Activated CD8-positive, alpha-beta T cell treated with anti-CD3 and anti-CD28 coated beads for 36 hours (primary cell): ENCODE results near the gene HSPA1L. TPM values are rescaled to one million over a fixed set of nuclear protein-coding genes. Genes with fewer than 3 reads are reported as not detected.
A peak's percentile ranks its signal among the peaks of the same experiment; 100 is the strongest.

Source experiments
- ATAC-seq: fragments of 200-7000 bp; cut with Tn5 transposase; one replicate; pipeline ENCODE4 v1.10.0; 2021; ENCODE audit warnings: mild to moderate bottlenecking, moderate library complexity
- CTCF ChIA-PET: fragments of 350-600 bp; sonication (Branson Sonifier 250); formaldehyde crosslinking; loops from one replicate; lab custom pipeline; 2021; ENCODE audit warnings: antibody characterized with exemption; lab: Charles Lee
- POLR2A ChIA-PET: fragments of 350-600 bp; sonication (Branson Sonifier 250); formaldehyde crosslinking; loops from one replicate; lab custom pipeline; 2021; ENCODE audit warnings: antibody characterized with exemption; lab: Charles Lee
- DNase-seq: peaks from one replicate; pipeline ENCODE4 v3.0.0-alpha.2; 2020
- H3K27ac Mint-ChIP-seq: one replicate; pipeline ENCODE4 v1.8.0; 2021; ENCODE audit warnings: mild to moderate bottlenecking, mixed read lengths
- H3K27me3 Mint-ChIP-seq: one replicate; pipeline ENCODE4 v1.8.0; 2021; ENCODE audit warnings: mixed read lengths
- H3K36me3 Mint-ChIP-seq: one replicate; pipeline ENCODE4 v1.8.0; 2021; ENCODE audit warnings: low read depth, mixed read lengths
- H3K4me1 Mint-ChIP-seq: one replicate; pipeline ENCODE4 v1.8.0; 2021; ENCODE audit warnings: low read depth, mixed read lengths
- H3K4me3 Mint-ChIP-seq: one replicate; pipeline ENCODE4 v1.8.0; 2021; ENCODE audit warnings: mild to moderate bottlenecking, moderate library complexity, mixed read lengths
- H3K9me3 Mint-ChIP-seq: one replicate; pipeline ENCODE4 v1.8.0; 2021; ENCODE audit warnings: mixed read lengths
- intact Hi-C: fragments of 100-400 bp; cut with micrococcal nuclease; formaldehyde crosslinking; loops from one replicate; pipeline ENCODE4 v1.10.0; 2022
- total RNA-seq, 2 experiments: library from RNA; stranded (reverse); gene quantifications; one replicate each; pipeline ENCODE4 v1.2.3, GENCODE V29; 2021
- TF ChIP-seq, protein P1 (sequence below): fragments of 200-600 bp; IDR thresholded peaks from one replicate; pipeline ENCODE4 v1.8.0; 2022; ENCODE audit warnings: antibody characterized with exemption, mild to moderate bottlenecking

Gene HSPA1L
- total RNA-seq, 2 experiments from 2014 or later: 1.7 to 2.0 TPM

DNA sequence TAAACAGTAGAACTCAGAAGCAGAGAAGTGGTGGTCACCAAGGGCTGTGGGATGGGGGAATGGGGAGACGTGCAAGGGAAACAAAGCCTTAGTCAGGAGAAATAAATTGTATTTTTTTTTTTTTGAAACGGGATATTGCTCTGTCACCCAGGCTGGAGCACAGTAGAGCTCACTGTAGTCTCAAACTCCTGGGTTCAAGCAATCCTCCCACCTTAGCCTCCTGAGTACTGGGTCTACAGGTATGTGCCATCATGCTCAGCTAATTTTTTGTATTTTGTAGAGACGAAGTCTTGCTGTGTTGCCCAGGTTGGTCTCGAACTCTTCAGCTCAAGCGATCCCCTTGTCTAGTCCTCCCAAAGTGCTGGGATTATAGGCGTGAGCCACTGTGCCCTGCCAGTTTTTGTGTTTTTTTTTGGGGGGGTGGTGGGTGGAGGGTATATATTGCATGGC is 15.8 kb upstream of the HSPA1L start:
- Mint-ChIP-seq H3K36me3 (peaks cover 21% of the 10 kb centered on the region), H3K4me1 (peaks cover 24% of the 10 kb centered on the region), H3K27me3 (no peaks in the 10 kb centered on the region), H3K4me3 (peak overlapping the region; percentile 84), H3K9me3 (no peaks in the 10 kb centered on the region), H3K27ac (peak overlapping the region; percentile 81)
- intact Hi-C loops: loop anchor here (5.0 to 10.0 kb wide), 2 partner anchors 94 to 166 kb away; partner anchors contain the start of genes C6orf47, CLIC1, CSNK2B and GPANK1
- DNase-seq: no peak
- CTCF ChIA-PET: interaction anchor here (0.8 to 2.0 kb wide), 15 partner anchors 9 to 250 kb away, joined by 3 to 14 read pairs (median 4); partner anchors contain the start of genes CLIC1, LSM2, LY6G5C and VARS1
- TF ChIP-seq, protein P1, sequence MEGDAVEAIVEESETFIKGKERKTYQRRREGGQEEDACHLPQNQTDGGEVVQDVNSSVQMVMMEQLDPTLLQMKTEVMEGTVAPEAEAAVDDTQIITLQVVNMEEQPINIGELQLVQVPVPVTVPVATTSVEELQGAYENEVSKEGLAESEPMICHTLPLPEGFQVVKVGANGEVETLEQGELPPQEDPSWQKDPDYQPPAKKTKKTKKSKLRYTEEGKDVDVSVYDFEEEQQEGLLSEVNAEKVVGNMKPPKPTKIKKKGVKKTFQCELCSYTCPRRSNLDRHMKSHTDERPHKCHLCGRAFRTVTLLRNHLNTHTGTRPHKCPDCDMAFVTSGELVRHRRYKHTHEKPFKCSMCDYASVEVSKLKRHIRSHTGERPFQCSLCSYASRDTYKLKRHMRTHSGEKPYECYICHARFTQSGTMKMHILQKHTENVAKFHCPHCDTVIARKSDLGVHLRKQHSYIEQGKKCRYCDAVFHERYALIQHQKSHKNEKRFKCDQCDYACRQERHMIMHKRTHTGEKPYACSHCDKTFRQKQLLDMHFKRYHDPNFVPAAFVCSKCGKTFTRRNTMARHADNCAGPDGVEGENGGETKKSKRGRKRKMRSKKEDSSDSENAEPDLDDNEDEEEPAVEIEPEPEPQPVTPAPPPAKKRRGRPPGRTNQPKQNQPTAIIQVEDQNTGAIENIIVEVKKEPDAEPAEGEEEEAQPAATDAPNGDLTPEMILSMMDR: no peak
- no peak for ATAC-seq
- POLR2A ChIA-PET: interaction anchor here (0.5 to 2.5 kb wide), 11 partner anchors 9 to 288 kb away, joined by 3 to 8 read pairs (median 4); partner anchors contain the start of genes CLIC1, CSNK2B, GPANK1 and HSPA1A

DNA sequence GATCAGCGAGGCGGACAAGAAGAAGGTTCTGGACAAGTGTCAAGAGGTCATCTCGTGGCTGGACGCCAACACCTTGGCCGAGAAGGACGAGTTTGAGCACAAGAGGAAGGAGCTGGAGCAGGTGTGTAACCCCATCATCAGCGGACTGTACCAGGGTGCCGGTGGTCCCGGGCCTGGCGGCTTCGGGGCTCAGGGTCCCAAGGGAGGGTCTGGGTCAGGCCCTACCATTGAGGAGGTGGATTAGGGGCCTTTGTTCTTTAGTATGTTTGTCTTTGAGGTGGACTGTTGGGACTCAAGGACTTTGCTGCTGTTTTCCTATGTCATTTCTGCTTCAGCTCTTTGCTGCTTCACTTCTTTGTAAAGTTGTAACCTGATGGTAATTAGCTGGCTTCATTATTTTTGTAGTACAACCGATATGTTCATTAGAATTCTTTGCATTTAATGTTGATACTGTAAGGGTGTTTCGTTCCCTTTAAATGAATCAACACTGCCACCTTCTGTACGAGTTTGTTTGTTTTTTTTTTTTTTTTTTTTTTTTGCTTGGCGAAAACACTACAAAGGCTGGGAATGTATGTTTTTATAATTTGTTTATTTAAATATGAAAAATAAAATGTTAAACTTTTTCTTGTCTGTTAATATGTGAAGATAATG is 14.7 kb upstream of the HSPA1L start:
- TF ChIP-seq, protein P1: peak; percentile 64
- ATAC-seq: no peak
- peak overlapping the region; percentile 81 for H3K27ac Mint-ChIP-seq
- CTCF ChIA-PET: interaction anchor here (0.6 to 2.0 kb wide), 25 partner anchors 8 to 278 kb away, joined by 3 to 14 read pairs (median 4); partner anchors contain the start of genes ABHD16A, C6orf47, CLIC1 and DDAH2
- POLR2A ChIA-PET: interaction anchor here (1.0 to 2.3 kb wide), 6 partner anchors 10 to 177 kb away, joined by 3 to 7 read pairs (median 4); partner anchors contain the start of genes BAG6, CLIC1, DDAH2 and MSH5
- no peaks in the 10 kb centered on the region for H3K9me3 Mint-ChIP-seq
- H3K4me3 Mint-ChIP-seq: peak overlapping the region; percentile 84
- H3K27me3 Mint-ChIP-seq: no peaks in the 10 kb centered on the region
- H3K4me1 Mint-ChIP-seq: peaks cover 33% of the 10 kb centered on the region
- H3K36me3 Mint-ChIP-seq: peaks cover 12% of the 10 kb centered on the region
- no peak for DNase-seq
- intact Hi-C loops: loop anchor here (5.0 to 10.0 kb wide), 3 partner anchors 92 to 265 kb away; partner anchors contain the start of genes C6orf47, CLIC1, CSNK2B and GPANK1

DNA sequence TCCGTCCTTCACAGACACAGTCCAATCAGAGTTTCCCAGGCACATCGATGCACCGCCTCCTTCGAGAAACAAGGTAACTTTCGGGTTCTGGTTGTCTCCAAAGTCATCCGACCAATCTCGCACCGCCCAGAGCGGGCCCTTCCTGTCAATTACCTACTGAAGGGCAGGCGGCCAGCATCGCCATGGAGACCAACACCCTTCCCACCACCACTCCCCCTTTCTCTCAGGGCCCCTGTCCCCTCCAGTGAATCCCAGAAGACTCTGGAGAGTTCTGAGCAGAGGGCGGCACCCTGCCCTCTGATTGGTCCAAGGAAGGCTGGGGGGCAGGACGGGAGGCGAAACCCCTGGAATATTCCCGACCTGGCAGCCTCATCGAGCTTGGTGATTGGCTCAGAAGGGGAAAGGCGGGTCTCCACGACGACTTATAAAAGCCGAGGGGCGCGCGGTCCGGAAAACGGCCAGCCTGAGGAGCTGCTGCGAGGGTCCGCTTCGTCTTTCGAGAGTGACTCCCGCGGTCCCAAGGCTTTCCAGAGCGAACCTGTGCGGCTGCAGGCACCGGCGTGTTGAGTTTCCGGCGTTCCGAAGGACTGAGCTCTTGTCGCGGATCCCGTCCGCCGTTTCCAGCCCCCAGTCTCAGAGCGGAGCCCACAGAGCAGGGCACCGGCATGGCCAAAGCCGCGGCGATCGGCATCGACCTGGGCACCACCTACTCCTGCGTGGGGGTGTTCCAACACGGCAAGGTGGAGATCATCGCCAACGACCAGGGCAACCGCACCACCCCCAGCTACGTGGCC is 12.4 kb upstream of the HSPA1L start, which contains the start of gene HSPA1B:
HSPA1B (plus strand) TSS at position 453 of the 794 bp plus-strand sequence; CDS start at position 666, 213 bp downstream.
- CTCF ChIA-PET: interaction anchor here (0.6 to 1.7 kb wide), 7 partner anchors 21 to 98 kb away, joined by 3 to 6 read pairs (median 4); partner anchors contain the start of genes DDAH2, LSM2 and MSH5
- Mint-ChIP-seq H3K36me3 (peaks cover 11% of the 10 kb centered on the region), H3K27me3 (no peaks in the 10 kb centered on the region), H3K9me3 (no peaks in the 10 kb centered on the region), H3K4me3 (peak within 1 kb of the TSS; percentile 81), H3K27ac (peak within 1 kb of the TSS; percentile 90), H3K4me1 (peaks cover 36% of the 10 kb centered on the region)
- POLR2A ChIA-PET: interaction anchor here (0.8 to 3.5 kb wide), 12 partner anchors 8 to 259 kb away, joined by 3 to 15 read pairs (median 3); partner anchors contain the start of genes CSNK2B, LSM2 and VARS1
- intact Hi-C loops: loop anchor here (10.0 kb wide), 1 partner anchor 263 kb away; no protein-coding TSS in a partner anchor
- TF ChIP-seq, protein P1: no peak
- DNase-seq (peak; percentile 98), ATAC-seq (peak; percentile 82)

DNA sequence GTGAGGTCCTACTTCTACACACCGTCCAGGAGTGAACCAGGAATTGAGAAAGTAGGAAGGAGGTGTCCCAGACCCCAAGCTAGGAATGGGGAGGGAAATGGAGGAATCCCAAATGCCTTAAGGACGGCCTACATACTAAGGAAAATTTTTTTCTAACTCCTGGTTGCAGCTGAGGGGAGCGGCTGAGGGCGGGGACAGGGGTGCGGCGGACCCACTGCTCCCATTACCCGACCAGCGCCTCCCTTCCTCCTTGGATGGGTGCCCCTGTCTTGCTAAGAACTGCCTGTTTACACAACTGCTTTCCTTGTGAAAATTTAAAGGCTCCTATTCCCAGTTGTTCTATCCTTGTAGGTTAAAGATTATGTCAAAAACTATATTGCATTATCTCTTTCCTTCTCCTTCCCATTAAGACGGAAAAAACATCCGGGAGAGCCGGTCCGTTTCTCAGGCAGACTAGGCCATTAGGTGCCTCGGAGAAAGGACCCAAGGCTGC is 11.8 kb upstream of the HSPA1L start:
- ATAC-seq: peak; percentile 6
- DNase-seq: no peak
- H3K4me1 Mint-ChIP-seq: peaks cover 39% of the 10 kb centered on the region
- intact Hi-C loops: loop anchor here (10.0 kb wide), 1 partner anchor 262 kb away; no protein-coding TSS in a partner anchor
- TF ChIP-seq, protein P1: no peak
- H3K27me3 Mint-ChIP-seq: no peaks in the 10 kb centered on the region
- CTCF ChIA-PET: interaction anchor here (0.7 to 1.7 kb wide), 9 partner anchors 9 to 98 kb away, joined by 3 to 6 read pairs (median 4); partner anchors contain the start of genes DDAH2, HSPA1A, HSPA1L and LSM2
- peak overlapping the region; percentile 81 for H3K4me3 Mint-ChIP-seq
- peaks cover 11% of the 10 kb centered on the region for H3K36me3 Mint-ChIP-seq
- no peaks in the 10 kb centered on the region for H3K9me3 Mint-ChIP-seq
- peak overlapping the region; percentile 90 for H3K27ac Mint-ChIP-seq
- POLR2A ChIA-PET: interaction anchor here (0.8 to 3.5 kb wide), 9 partner anchors 9 to 258 kb away, joined by 3 to 15 read pairs (median 3); partner anchors contain the start of genes LSM2, TNF and VARS1
